Endothelial cell of umbilical vein (primary cell): ENCODE results near the gene AP5Z1.

Experiments used
- CTCF ChIP-seq, 2 donors: IDR thresholded peaks; 1 replicate in 1 of 2; 2 replicates in 1 of 2; pipeline ENCODE4 v1.5.1; 2011; ENCODE audit warnings: low read length in 2 of 2, mild to moderate bottlenecking in 2 of 2, moderate library complexity in 2 of 2, control low read depth in 1 of 2, inconsistent platforms in 1 of 2, low read depth in 1 of 2; ENCODE audit not compliant: insufficient read depth in 1 of 2; ENCODE audit errors: extremely low read depth in 1 of 2
- EZH2 ChIP-seq: IDR thresholded peaks from 2 replicates; pipeline ENCODE4 v1.6.1; 2012; ENCODE audit warnings: borderline replicate concordance, low read depth, mild to moderate bottlenecking, moderate library complexity, low read length, inconsistent platforms; ENCODE audit not compliant: severe bottlenecking
- MAX ChIP-seq: IDR thresholded peaks from 2 replicates; pipeline ENCODE4 v1.6.1; 2011; ENCODE audit not compliant: insufficient read depth, insufficient read length
- MYC ChIP-seq: IDR thresholded peaks from one replicate; pipeline ENCODE4 v1.6.1; 2011; ENCODE audit warnings: mild to moderate bottlenecking, low read depth, low read length
- POLR2A ChIP-seq: IDR thresholded peaks from 2 replicates; pipeline ENCODE4 v1.6.1; 2012; ENCODE audit warnings: low read depth, mild to moderate bottlenecking, control low read depth, low read length
- POLR2AphosphoS5 ChIP-seq: IDR thresholded peaks from 2 replicates; pipeline ENCODE4 v1.6.1; 2012; ENCODE audit warnings: low read depth, mild to moderate bottlenecking, control low read depth, low read length, moderate library complexity; ENCODE audit not compliant: insufficient read depth

DNA sequence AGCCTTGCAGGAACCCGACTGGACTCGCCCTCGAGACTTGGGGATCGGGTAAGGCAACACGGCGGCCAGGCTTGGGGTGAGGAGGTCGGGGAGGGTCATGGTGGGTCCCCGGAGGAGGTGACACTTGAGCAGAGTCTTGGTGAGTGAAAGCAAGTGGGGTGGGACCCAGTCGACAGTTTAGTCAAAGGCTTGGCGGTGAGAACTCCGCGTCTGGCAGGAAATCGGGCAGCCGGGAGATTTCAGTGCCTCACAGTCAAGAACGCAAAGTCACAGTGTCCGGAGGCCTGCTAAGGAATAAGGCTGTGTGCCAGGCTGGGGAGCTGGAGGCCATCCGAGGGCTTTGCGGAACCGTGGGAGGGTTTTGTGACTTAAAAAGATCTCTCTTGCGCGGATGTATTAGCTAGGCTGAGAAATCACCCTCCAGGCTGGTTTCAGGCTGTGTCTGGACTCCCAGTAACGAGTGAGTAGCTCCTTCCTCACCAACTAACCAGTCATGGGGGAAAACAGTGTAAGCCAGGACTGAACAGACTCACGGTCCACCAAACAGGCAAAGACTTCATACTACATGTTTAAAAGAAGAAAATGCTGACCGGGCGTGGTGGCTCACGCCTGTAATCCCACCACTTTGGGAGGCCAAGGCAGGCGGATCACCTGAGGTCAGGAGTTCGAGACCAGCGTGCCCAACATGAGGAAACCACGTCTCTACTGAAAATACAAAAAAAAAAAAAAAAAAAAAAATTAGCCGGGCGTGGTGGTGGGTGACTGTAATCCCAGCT, 613 bp downstream of the AP5Z1 start:
- TF ChIP-seq EZH2 (no peak), POLR2AphosphoS5 (no peak), CTCF (IDR thresholded peaks at IDR 0.05; ENCODE audit: extremely low read depth in 1 of 2, insufficient read depth in 1 of 2, low read depth in 1 of 2, low read length in 2 of 2) (no peak), MAX (no peak), MYC (no peak), POLR2A (no peak)
